Middle frontal gyrus (tissue), 1 donor: Measurements from ENCODE around the gene NUDT21.
A peak's percentile ranks its signal among the peaks of the same experiment; 100 is the strongest.

Experiments
- DNase-seq: peaks from one replicate; pipeline ENCODE4 v3.0.0-alpha.2; 2015; ENCODE audit warnings: low spot score; ENCODE audit errors: extremely low spot score

NUDT21 gene

DNA sequence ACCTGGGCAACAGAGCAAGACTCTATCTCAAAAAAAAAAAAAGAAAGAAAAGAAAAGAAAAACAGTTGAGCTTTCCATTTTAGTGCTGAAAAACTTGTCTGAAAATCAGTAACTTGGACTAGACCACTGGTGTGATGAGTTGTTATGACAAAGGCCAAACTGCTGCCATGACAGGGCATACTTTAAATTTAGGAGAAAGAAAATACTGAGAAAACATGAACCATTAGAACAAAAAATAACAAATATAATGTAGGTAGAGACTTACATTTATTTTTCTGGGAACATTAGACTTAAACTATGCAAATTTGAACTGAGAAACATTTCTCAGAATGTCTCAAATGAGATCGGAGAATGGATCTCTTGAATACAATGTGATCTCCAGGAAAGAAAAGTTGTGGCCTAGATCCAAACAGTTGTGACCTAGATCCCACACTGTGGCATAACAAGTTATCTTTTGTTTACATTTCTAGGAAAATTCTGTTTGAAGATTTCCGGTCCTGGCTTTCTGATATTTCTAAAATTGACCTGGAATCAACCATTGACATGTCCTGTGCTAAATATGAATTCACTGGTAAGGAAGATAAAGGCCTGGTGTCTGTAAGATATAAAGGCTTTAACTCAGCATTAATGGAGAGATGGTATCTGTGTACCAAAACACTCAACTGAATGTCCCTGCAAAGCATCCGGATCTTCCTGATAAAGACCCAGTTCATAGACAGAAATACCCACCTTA lies 11.1 kb upstream of the NUDT21 start:
- no peak for DNase-seq

DNA sequence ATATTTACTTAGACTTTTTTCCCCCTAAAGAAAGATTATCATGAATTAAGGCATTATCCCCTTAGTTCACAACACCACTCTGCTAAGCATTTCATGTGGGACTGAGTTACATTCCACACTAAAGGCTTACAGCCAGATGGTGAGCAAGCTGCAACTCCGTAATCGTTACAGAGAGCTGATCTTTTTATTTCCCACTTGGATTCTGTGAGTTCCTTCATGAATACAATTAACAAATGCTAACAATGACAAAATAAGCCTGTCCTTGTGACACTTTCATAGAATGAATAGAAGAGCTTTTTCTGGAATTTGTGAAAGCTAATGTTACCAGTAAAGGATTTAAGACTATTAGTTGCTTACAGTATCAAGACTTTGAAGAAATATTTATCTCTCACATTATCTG lies 9.0 kb upstream of the NUDT21 start:
- peak; percentile 47 for DNase-seq

DNA sequence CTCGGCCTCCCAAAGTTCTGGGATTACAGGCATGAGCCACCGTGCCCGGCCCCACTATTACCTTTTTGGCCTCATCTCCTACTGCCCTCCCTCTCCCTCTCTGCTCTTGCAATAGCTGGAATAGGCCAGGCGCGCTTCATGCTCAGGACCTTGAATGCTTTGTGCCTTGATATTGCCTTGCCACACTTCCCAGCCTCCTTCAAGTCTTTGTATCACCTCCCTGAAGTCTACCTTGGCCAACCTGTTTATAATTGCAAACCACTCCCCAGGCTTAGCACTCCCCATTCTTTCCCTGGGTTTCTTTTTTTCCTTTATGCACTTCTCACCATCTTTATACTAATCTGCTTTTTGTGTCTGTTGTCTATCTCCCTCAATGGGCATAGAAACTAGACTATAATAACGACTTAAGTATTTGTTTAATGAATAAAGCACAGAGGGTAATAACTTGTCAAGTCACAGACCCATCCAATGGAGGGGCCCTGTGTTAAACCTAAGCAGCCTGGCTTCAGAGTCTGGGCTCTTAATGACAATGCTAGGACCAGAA lies 6.9 kb upstream of the NUDT21 start:
- DNase-seq = no peak

DNA sequence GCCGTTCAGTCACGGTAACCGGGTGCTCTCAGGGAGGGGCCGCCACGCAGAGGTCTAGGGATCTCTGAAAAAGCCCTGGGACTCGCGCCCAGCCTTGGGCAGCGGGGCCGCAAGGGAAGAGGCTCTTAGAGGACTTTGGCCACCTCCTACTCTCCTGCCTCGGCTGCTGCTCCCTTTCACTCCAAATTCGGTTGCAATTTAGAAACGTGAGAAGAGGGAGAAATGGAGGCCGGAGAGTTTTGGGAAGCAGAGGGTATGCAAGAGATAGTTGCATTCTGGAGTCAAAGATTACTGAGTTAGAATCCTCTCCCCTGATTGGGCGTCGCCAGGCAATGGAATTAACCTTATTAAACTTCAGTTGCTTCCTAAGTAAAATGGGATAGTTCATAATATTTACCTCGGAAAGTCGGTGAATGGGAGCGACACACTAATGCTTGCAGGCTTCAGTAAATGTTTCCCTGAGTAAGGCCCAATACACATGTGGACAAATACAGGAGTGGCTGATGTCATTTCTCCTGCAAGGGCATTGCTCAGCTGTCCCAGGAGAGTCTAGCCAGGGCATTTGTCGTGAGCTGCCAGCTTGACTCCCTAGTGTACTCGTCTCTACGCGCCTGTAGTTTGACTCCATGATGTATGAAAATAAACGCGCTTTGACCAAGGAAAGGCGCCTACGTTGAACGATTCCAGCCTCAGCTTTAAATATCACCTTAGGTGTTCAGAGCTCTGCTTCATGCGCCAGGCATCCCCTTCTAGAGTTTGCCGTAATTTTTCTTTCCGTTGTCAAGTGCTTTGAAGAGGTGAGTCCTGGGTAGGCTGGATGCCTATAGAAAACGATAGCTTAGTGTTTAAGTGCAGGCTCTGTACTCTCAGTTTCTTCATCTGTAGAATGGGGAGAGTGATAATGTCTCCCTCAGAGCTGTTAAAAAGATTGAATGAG lies 889 bp upstream of the NUDT21 start:
- DNase-seq = peak; percentile 13

DNA sequence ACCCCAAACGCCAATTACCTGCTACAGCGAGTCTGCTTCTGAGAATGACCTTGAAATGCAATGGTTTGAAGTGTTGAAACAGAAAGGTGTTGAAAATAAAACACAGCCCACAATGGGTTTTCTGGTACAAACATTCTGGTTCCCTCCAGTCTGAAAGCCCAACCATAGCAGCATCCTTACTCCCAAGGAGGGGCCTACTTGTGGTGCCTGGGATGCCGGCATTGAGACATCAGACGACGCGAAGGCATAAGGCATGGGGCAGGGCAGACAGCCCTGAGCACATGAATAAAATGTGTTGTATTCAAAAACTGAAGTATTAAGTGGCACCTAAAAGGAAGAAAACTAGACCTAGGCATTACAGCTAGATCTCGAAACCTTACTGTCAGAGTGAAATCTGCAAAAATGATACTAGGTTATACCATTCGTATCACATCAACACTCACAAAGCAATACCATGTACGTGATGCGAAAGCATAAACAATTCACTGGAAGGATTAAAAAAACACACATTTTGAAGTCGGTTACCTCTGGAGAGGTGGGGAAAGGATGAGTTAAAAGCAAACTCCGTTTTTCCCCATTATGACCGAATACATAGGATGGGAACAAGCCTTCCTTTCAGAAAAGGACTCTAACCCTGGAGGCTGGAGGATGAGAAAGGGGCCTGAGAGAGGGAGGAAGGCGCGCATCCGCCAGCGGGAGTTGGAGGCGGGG lies 702 bp downstream of the NUDT21 start:
- no peak for DNase-seq

DNA sequence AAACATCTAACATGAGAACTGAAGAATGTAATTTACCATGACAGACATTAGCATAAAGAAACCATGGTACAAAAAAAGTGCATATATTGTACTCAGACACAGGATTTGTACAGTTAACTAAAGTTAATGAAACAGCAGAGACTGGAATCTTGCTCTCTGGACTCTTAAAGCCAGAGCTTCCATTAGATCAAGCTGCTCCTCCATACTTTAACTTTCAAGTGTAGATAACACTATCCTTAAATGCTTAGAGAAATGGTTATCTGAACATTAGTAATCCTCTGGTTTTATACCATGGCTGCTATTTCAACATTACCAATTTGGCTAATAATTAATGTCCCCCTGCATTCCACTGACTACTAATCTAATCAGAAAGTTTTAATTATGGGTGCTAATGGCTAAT lies 3.1 kb downstream of the NUDT21 start:
- no peak for DNase-seq

DNA sequence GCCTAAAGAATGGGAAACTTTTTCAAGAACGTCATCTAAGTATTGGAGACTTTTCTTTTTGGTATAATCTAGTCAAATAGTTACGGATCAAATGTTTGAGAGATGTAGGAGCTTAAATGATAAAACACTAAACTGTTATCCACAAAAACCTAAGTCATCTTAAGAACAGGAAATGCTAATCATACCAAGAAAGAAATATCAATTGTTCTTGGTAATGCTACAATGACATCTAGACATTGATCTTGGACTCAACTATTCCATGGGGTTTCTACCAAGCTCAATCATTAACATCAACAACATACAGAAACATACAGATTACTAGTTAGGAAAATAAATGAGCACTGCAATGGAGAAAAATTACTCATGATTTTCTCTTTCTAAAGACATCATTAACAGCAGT lies 3.8 kb downstream of the NUDT21 start:
- DNase-seq = no peak

DNA sequence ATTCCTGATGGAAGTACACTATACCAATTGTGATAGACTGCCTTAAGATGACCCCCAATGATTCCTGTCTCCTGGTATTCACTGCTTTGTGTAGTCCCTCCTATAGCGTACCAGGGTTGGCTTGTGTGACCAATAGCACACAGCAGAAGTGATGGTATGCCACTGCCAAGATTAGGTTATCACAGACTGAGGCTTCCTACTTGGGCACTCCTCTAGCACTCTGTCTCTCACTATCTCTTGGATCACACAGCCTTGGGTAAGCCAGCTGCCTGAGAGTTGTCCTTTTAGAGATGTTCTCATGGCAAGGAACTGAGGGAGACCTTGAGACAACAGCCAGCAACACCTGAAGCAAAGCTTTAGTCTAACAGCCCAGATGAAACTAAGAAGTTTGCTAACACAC lies 13.1 kb downstream of the NUDT21 start:
- DNase-seq = no peak

DNA sequence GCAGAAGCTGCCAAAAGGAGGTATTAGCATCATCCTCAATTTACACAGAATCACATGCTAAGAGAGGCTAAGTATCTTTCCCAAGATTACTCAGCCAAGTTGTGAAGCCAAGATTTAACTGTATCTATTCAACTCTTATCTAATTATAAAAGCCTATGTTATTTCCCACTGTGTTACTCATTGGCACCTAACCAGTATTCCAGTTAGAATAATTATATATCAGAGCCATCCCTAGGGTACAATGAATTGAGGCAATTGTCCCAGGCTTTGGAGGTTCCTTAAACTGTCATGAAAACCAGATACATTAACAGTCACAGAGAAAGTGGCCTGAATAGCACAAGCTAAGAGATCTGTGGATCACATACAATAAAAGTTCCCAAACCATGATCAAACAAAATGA lies 14.9 kb downstream of the NUDT21 start:
- no peak for DNase-seq

DNA sequence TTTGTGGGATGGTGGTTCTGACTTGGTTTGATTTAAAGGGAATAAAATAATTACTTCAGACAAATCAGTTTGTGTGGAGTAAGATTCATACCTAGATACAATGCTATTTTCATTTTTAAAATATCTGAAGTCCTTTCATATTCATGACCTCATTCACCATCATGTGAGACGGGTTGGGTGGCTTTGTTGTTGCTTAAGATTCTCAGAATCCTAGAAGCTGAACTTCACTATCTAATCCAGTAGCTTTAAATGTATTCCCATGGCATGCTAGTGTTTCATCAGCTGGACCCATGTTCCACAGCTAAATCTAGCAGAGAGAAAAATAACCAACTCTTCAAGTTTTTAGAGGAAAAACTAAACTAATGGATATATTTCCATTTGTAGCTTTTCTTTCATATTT lies 23.0 kb downstream of the NUDT21 start:
- no peak for DNase-seq

DNA sequence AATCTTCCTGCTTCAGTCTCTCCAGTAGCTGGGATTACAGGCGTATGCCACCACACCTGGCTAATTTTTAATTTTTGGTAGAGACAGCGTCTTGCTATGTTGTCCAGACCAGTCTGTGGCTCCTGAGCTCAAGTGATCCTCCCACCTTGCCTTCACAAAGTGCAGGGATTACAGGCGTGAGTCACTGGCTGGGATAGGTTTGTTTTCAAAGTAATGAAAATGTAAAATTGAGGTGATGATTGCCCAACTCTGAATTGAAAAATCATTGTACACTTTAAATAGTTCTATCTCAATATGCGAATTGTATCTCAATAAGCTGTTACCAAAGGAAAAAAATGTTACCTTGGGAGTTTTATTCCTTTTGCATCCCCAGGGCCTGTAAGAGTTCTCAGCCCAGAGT lies 24.5 kb downstream of the NUDT21 start:
- DNase-seq = no peak

DNA sequence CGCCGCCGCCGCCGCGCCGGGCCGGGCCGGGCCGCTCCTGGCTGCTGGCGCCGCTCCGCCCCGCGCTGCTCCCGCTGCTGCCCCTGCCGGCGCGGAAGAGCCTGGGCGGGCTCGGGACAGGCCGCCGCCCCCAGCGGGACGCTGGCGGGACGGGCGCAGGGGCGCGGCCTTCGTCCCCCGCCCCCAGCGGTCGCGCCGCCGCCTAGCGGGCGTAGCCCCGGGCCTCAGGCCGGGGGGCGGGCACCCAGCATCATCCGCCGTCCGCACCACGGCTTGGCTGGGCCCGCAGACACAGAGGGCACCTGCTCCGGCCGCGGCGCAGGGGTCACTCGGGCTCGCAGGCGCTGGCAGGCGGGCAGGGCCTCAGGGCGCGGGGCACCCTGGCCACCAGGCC lies 25.7 kb downstream of the NUDT21 start, which contains the start of gene AMFR:
Gene AMFR (minus strand): TSS at position 107 of the 394 bp plus-strand sequence. CDS start 218 bp downstream, outside the sequence.
- peak; percentile 48 for DNase-seq

DNA sequence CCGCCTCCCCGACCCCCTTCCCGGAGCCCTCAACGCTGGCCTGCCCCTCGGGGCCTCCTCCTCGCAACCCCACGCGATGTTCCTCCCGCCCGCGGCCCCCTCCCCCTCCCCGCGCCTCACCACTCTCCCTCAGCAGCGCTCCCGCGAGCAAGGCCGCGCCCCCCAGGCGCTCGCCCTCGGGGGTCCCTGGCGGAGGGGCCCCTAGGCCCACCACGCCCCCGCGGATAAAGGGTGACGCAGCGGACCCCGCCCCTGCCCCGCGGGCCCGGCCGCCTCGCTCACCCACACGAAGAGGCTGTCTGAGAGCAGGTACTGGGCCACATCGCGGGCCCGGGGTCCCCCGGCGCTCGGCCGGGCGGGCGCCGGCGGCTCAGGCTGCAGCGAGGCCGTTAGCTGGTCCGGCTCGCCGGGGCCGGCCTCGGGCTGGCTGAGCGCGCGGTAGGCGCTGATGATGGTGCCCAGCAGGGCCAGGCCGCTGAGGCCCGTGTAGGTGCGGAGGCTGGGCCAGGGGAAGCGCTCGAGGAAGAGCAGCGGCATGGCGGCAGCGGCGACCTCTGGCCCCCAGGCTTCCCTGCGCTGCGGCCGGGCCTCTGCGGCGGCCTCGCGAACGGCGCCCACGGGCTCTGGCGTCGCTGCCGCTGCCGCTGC lies 26.2 kb downstream of the NUDT21 start:
- DNase-seq = no peak

DNA sequence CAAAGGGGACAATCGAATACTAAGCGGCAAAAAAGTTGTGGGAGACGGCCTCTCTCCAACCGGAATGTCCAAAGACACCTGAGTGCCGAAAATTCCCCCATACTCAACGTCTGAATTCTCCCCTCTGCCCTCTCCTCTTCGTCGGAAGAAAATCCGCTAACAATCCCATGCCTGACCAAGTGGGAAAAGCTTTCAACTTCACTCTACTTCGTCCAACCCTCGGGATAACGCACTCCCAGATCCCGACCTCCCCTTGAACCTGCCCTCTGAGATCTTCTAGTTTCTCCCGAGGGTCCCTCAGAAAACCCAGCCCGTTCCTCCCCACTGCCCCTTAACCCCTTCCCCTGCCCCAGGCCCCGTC lies 26.7 kb downstream of the NUDT21 start:
- DNase-seq = no peak

DNA sequence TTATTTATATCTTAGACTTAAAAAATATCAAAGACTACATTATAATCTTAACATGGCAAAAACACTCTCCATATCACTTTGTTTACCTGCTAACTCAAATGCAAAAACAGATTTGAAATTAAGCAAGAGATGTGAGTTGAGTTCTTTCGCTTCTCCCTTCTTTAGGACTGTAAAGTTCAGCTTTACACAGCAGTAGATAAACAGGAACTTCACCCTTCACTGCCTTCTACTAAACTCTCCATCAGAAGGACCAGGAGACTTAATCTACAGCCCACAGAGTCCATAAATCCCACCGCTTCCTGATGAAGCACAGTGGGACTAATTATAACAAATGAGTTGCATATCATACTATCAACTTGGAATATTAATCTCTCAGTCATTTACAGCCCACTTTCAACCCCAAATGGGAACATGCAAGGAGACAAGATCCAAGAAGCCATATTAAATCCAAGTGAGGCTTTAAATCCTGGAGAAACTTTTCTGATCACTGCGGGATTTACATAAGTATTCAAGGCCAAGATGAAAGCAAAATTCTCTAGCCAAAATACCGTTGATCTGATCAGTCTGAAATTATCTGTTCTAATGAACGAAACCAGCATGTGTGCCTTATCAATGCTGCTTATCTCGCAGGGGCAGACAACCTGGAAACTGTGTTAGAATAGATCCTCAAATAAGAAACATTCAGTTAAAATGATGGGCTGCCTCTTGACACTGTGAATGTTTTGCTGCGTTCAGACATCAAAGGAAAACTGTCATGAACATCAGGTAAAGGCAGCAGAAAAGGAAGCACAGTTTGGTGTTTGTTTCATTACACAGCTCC lies 27.3 kb downstream of the NUDT21 start:
- DNase-seq = no peak

DNA sequence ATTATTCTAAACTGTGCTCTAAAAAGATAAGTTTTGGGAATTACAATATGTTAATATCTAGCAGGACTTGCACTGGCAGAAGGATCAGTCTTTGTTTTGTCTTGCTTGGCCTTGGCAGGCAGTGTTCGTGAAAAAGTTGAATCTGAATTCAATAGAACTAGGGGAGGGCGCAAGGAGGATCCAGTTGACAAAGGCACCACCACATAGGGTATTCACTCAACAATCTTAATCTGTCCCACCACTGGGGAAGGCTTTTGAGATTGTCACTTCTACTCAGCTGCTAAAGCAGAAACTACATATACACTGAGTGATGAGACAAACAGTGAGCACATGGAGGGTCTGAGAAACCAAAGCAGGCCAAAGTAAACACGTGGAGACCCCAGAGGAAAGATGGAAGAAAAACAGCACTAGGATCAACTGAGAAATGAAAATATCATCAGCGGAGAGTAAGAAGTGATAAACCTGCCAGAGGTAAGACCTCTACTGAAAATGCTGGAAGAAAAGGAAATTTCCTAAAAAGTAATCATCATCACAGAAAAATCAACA lies 28.2 kb downstream of the NUDT21 start:
- no peak for DNase-seq

DNA sequence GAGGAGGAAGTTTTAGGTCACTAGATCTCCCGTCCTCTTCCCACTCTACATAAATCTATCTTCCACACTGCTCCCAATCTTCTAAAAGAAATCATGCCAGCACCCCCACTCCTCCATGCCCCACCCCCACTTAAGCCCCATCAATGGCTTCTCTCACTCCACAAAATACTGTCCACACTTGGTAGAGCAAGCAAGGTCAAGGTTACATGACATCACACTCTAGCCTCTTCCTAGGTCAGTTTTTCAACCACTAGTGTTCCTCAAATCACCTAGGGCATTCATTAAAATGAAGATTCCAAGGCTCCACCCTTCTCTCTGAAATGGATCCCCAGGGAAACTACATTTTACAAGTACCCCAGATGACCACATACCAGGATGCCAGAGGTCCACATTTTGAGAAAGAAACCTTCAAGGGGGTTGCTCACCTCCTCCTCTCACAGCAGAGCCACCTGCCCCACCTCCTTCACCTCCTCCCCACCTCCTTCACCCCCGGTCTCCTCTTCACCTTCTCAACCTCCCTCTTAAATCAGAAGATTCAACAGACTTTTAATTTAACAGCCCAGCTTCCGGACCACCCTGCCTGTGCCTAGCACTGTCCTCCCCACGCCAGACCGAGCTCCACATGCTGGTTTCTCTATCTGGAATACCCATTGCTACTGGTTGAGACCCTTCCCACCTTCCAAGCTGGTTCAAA lies 29.0 kb downstream of the NUDT21 start:
- DNase-seq = no peak

DNA sequence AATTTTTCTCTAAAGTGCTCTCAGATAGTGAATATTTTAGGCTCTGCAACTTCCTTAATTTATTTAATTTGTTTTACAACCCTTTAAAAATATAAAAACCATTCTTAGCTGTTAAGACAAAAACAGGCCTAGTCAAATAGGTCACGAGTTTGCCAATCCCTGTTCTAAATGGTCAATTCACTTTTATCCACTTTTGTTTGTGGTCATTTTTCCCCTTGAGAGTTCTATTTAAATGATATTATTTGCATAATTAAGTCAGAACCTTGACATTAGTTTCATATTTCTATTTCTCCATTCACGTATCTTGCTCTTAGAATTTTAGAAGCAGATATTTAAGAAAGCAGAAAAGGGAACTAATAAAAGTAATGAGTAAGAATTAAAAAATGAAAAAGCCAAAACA lies 29.8 kb downstream of the NUDT21 start:
- no peak for DNase-seq

DNA sequence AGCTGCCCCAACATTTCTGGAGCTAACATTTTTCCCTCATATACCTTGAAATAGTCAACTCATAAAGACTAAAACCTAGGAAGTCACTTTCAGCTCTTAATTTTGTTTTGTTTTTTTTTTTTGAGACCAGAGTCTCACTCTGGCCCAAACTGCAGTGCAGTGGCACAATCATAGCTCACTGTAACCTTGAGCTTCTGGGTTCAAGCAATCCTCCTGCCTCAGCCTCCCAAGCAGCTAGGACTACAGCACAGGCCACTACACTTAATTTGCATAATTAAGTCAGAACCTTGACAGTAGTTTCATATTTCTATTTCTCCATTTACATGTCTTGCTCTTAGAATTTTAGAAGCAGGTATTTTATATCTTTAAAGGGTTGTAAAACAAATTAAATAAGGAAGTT lies 30.5 kb downstream of the NUDT21 start:
- no peak for DNase-seq
